ENCODE results near the gene DAD1.

DAD1 gene

GRCh38 chr14:22517117-22517720, 71.8 kb downstream of the DAD1 start:
- no peak for DNase-seq (ENCODE audit: low spot score)

DNA sequence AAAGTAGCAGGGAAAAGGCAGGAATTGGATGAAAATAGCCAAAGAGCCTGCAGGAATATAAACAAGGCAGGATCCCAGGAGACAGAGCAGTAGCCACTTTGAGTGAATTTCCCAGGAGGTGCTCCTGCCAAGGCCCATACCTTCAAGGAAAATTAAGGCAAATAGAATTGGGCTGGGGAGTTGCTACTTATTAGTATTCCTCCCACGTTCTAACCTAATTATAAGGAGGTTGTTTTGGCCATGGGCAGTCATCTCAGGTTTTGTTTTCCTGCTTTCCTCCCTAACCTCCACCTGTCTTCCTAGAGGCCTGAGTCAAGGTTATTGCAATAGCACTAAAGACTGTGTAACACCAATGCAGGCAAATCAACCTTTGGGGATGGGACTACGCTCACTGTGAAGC, 73.1 kb downstream of the DAD1 start:
- DNase-seq (ENCODE audit: low spot score) = no peak

Data from RKO (cell line).